ENCODE results near the gene VSX1. TPM values are rescaled to one million over a fixed set of nuclear protein-coding genes. Genes with fewer than 3 reads are reported as not detected.

Gene VSX1
- total RNA-seq, 2 donors from 2014 or later: not detected

DNA sequence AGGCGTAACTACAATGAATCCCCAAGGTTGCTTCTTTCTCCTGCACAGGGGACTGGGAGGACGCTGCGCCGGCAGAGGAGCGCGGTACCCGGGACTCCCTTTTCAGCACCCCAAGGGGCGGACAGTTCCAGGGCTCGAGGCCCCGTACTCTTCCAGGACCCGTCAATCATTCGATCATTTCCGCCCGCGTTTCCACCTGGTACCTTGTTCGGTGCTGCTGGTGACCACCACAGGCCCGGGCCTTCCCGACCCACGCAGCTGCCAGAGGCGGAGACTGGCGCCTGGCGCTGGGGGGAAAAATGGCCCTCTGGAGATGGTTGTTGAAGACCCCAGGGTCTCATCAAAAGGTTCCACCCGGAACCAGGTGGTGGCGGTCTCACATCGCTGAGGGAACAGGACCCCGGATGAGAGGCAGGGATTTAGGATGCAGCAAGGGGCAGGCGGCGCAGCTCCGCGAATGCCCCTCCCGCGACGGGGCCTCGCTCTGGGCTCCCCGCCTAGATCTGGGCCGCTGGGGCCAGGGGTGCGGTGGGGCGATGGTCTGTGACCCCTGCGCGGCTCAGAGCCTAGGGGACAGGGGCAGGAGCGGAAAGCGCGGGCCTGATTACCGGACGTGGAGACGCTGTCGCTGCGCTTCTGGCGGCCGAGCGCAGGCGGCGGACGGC lies 744 bp downstream of the VSX1 start:
- Mint-ChIP-seq H3K27ac (no peak overlapping the region), H3K9me3 (no peaks in the 10 kb centered on the region), H3K27me3 (peaks cover 63% of the 10 kb centered on the region), H3K4me3 (no peak overlapping the region), H3K36me3 (ENCODE audit: low read depth) (peaks cover 5% of the 10 kb centered on the region), H3K4me1 (peaks cover 10% of the 10 kb centered on the region)
- ATAC-seq (replicated peaks): no peak

DNA sequence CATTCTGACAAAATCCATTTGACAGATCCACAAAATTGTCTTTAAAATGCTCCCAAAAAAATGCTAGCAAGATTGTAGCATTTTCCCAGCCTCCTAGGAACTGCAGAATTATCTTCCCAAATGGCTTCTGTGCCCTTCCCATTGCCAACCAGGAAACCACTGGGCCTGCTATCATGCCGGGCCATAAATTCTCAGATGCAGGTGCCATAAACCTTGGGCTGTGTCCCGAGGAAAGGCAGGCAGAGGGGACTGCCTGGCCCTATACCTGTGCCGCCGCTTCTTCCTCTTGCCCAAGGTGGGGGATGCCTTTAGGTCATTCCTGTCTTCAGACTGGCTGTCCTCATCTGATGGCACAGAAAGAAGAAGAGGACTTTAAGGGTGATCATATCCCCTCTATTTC lies 2.8 kb downstream of the VSX1 start:
- Mint-ChIP-seq H3K27me3 (peaks cover 64% of the 10 kb centered on the region), H3K27ac (no peak overlapping the region), H3K4me1 (peaks cover 10% of the 10 kb centered on the region), H3K36me3 (ENCODE audit: low read depth) (peaks cover 5% of the 10 kb centered on the region), H3K9me3 (no peaks in the 10 kb centered on the region), H3K4me3 (no peak overlapping the region)
- ATAC-seq (replicated peaks): no peak

DNA sequence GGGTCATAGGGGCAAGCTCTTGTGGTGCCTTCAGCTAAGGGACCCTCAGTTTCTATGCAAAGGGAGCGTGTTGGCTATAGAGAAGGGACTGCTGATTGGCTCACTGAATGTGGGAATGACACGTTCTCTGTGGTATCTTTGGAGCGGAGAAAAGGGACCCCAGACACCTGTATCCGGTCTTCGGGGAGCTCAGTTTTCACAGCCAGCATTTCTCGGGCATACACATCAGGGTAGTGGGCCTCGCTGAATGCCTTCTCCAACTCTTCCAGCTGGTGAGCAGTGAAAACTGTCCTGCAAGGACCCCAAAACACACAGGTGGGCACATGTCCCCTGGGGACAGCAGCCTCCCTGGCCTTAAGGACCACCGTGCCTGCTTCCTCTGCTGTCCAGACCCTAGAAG lies 3.3 kb downstream of the VSX1 start:
- H3K4me1 Mint-ChIP-seq: peaks cover 10% of the 10 kb centered on the region
- peaks cover 62% of the 10 kb centered on the region for H3K27me3 Mint-ChIP-seq
- no peak overlapping the region for H3K4me3 Mint-ChIP-seq
- peaks cover 5% of the 10 kb centered on the region for H3K36me3 Mint-ChIP-seq (ENCODE audit: low read depth)
- no peak overlapping the region for H3K27ac Mint-ChIP-seq
- H3K9me3 Mint-ChIP-seq: no peaks in the 10 kb centered on the region
- no peak for ATAC-seq (replicated peaks)

DNA sequence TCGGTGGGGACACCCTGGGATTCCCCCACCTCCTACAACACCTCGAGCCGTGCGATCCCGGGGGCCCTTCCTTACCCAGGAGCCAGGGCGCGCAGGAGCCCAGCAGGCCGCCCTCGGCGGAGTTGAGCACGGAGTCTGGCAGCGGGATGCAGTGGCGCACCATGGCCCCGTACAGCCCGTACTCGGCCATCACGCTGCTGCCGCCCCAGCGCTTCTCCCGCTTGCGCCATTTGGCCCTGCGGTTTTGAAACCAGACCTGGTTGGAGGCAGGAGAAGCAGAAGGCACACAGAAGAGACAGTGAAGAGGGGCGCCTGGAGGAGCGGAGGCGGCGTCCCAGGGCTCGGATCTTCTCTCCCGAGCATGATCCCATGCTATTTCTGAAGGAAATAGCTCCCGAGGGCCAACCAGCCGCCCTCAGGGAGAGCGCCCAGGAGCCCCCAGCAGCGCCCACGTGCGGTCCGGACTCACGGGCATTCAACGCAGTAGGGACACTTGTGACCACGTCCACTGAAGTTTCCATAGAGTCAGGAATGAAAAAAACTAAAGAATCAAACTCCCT lies 4.3 kb downstream of the VSX1 start:
- H3K4me1 Mint-ChIP-seq: peaks cover 9% of the 10 kb centered on the region
- H3K27me3 Mint-ChIP-seq: peaks cover 59% of the 10 kb centered on the region
- H3K27ac Mint-ChIP-seq: no peak overlapping the region
- no peak overlapping the region for H3K4me3 Mint-ChIP-seq
- H3K9me3 Mint-ChIP-seq: no peaks in the 10 kb centered on the region
- ATAC-seq (replicated peaks): peak; percentile 29
- H3K36me3 Mint-ChIP-seq (ENCODE audit: low read depth): peaks cover 4% of the 10 kb centered on the region

DNA sequence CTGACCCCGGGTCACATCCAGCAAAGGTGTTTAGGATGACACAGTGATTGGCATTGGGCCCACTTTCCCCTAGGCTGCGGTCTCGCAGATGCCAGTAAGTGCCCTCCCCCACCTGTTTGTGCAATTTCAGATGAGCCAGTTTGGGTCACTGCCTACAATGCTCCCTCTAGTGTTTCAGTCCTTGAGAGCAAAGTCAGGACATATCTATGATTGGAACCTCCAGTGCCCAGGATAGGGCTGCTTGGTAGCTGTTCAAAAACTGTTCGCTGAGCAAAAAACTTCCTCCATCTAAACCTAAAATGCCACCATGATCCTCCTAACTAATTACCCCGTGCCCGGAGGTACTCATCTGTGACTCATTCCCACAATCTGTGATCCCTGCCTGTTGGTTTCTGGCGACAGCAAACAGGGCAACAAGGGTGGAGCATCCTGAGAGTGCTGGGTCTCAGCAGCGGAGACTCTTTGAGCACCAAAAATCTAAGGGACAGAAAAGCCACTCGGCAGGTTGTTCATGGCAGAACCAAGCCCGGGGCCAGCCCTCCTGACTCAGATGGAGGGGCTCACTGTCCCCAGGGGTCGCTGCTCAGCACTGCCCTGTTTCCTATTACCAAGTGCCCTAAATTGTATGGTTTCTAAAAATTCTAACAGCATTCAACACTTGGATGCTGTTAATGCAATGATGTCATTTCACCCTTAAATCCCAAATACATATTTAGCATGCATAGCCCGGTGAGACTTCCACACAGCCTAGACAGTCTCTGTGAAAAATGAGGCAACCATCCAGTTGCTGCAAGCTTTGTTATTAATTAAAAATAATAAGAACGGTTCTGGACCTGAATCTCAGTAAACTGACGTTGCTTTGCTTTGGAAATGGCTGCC lies 5.0 kb downstream of the VSX1 start:
- H3K27ac Mint-ChIP-seq: no peak overlapping the region
- no peaks in the 10 kb centered on the region for H3K36me3 Mint-ChIP-seq (ENCODE audit: low read depth)
- ATAC-seq (replicated peaks): peak; percentile 43
- peaks cover 5% of the 10 kb centered on the region for H3K4me1 Mint-ChIP-seq
- no peak overlapping the region for H3K4me3 Mint-ChIP-seq
- H3K27me3 Mint-ChIP-seq: peaks cover 58% of the 10 kb centered on the region
- no peaks in the 10 kb centered on the region for H3K9me3 Mint-ChIP-seq

DNA sequence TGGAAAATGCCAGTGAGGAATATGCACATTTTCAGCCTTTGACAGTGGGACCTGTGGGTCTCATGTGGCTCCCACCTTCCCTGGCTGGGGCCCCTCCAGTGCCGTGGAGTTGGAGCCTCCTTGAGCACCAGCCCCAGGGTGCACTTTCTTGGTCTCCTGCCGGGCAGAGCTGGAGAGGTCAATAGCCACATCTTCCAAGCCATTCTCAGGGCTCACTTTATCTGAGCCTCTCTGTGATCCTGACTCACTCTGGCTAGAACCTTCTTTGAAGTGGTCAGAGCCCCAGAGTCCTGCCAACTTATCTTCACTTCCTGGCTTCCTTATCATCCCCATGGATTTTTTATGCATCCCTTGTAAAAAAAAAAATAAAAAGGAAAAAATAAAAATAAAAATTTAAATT lies 5.7 kb downstream of the VSX1 start:
- Mint-ChIP-seq H3K27me3 (peaks cover 64% of the 10 kb centered on the region), H3K9me3 (no peaks in the 10 kb centered on the region), H3K27ac (no peak overlapping the region), H3K4me3 (no peak overlapping the region), H3K4me1 (peaks cover 5% of the 10 kb centered on the region), H3K36me3 (ENCODE audit: low read depth) (no peaks in the 10 kb centered on the region)
- ATAC-seq (replicated peaks): no peak

DNA sequence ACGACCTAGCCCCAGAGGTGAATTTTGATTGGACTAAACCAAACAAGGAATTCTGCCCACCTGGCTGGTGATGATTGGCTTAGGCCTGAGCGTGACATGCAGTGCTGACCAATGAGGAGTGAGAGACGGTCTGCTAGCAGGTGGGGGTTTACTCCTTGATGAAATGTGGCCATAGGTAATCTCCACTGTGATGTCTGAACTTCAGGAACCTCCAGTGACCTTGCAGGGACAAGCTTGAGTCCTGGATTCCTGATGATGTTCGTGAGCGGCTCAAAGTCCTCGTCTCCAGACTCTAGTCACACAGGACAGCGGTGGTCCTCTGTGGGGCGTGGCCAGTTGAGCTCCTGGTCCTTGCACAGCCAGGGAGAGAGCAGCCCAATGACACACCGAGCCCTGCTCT lies 8.4 kb downstream of the VSX1 start:
- Mint-ChIP-seq H3K4me3 (no peak overlapping the region), H3K36me3 (ENCODE audit: low read depth) (no peaks in the 10 kb centered on the region), H3K4me1 (peaks cover 5% of the 10 kb centered on the region), H3K27me3 (peaks cover 58% of the 10 kb centered on the region), H3K27ac (no peak overlapping the region), H3K9me3 (no peaks in the 10 kb centered on the region)
- no peak for ATAC-seq (replicated peaks)

DNA sequence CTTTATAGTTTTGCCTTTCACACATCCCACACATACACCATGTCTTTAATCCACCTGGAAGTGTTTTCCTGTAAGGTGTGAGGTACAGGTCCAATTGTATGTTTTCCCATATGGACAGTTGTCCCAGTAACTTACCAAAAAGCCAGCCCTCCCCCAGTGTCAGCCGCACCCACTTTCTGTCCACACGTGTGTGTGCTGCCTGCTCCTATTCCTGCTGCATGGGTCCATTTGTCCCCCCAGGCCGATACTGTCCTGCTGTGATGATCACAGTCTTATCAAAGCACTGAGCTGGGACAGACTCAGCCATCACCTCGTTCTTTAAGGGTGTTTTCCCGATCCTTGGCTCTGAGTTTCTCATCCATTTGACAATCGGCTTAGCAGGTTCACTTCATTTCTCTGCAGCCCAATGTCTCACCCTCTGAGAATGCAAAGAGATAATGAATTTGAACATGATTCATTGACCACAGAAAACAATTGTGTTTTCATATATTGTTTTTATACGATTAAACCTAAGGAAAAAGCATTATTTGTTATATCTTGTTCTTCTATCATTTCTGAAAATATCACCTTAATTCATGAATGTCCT lies 9.6 kb downstream of the VSX1 start:
- Mint-ChIP-seq H3K27me3 (peaks cover 51% of the 10 kb centered on the region), H3K27ac (no peak overlapping the region), H3K4me3 (no peak overlapping the region), H3K9me3 (no peaks in the 10 kb centered on the region), H3K36me3 (ENCODE audit: low read depth) (no peaks in the 10 kb centered on the region), H3K4me1 (peaks cover 5% of the 10 kb centered on the region)
- ATAC-seq (replicated peaks): no peak

DNA sequence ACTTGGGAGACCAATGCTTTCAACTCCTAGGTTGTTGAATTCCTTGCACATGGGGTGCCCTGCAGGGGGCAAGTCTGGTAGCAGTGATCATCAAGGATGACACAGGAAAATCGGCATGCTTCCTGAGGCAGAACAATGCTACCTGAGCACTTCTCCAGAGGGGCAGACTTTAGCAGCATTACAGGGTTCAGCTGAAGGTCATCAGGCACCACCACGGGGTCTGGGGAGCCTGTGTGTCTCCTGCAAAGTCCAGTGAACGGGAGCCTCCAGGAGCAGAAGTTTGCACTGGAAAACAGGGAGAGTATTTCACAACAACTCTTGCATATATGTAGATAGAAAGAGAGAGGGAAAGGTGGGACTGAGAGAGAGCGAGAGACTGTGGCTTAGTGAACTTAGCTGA lies 10.2 kb downstream of the VSX1 start:
- peaks cover 46% of the 10 kb centered on the region for H3K27me3 Mint-ChIP-seq
- no peak overlapping the region for H3K27ac Mint-ChIP-seq

DNA sequence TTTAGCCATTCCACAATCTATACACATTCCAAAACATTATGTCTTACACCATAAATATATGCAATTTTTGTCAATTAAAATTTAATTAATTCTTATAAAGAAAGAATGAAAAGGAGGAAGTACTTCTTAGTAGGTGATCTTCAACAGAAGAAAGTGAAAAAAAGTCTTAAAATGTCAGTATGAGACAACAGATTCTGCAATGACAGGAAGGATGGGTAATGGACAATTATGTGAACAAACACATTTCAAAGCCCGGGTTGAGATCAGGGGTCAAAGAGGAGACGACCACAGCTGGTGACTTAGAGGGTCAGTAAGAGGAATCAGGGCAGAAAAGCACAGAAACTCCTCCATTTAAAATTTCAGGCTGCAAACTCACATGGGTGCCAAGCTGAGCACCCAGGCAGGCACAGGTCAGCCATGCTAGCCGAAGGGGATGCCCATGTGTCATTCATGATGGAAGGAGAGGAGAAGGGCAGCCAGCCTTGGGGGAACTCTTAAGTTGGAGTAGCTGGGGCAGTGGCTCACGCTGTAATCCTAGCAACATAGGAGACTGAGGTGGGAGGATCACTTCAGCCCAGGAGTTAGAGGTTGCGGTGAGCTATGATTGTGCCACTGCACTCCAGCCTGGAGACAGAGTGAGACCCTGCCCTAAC lies 11.0 kb downstream of the VSX1 start:
- Mint-ChIP-seq H3K4me1 (no peaks in the 10 kb centered on the region), H3K4me3 (no peak overlapping the region), H3K36me3 (ENCODE audit: low read depth) (no peaks in the 10 kb centered on the region), H3K27me3 (peaks cover 47% of the 10 kb centered on the region), H3K9me3 (no peaks in the 10 kb centered on the region), H3K27ac (no peak overlapping the region)
- no peak for ATAC-seq (replicated peaks)

More for the DNA sequence above, 10.2 kb downstream of the VSX1 start:
- Mint-ChIP-seq H3K4me1 (peaks cover under 1% of the 10 kb centered on the region), H3K36me3 (ENCODE audit: low read depth) (no peaks in the 10 kb centered on the region), H3K9me3 (no peaks in the 10 kb centered on the region), H3K4me3 (no peak overlapping the region)
- no peak for ATAC-seq (replicated peaks)

DNA sequence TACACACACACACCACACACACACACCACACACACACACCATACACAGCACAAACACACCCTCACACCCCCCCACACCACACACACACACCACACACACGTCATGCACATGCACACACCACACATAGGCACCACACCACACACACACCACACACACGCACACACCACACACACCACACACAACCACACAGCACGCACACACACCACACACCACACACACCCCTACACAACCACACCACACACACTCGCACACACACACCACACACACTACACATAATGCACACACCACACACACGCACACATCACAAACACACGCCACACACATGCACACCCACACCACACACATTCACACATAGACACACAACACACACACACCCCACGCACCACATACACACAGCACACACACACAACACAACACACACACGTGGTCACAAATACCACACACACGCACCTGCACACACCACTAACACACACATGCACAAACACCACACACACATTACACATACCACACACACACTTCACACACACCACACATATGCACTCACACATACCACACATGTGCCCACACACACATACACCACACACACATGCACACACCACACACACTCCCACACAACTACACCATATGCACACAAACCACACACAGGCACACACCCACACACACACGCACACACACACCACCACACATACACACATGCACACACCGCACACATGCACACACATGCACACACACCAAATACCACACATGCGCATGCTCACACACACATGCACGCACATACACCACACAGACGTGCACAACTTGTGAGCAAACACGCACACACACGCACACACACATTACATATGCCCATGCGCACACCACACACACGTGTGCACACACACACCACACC lies 14.6 kb downstream of the VSX1 start:
- no peak for ATAC-seq (replicated peaks)
- H3K4me3 Mint-ChIP-seq: no peak overlapping the region
- no peaks in the 10 kb centered on the region for H3K4me1 Mint-ChIP-seq
- H3K9me3 Mint-ChIP-seq: no peaks in the 10 kb centered on the region
- H3K36me3 Mint-ChIP-seq (ENCODE audit: low read depth): no peaks in the 10 kb centered on the region
- peaks cover 30% of the 10 kb centered on the region for H3K27me3 Mint-ChIP-seq
- H3K27ac Mint-ChIP-seq: no peak overlapping the region

DNA sequence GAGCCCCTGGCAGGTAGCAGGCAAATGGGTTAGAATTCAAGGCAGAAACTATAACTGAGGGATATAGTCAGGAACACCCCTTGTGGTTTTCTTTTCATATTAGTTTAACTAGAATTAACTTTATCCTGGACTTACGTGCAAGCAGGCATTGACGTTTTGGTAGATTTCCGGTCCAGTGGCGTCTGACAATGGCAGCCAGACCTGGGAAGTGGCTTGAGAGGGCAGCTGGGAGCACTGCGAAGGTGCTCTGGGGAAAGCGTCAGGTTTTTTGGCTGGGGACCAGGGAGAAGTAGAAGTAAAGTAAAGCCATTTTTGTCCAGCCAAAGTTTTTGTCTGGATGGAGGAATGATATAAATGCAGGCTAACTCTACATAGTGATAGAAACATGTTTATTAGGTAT lies 15.6 kb downstream of the VSX1 start:
- Mint-ChIP-seq H3K27ac (no peak overlapping the region), H3K36me3 (ENCODE audit: low read depth) (no peaks in the 10 kb centered on the region), H3K4me1 (no peaks in the 10 kb centered on the region), H3K4me3 (no peak overlapping the region), H3K9me3 (no peaks in the 10 kb centered on the region), H3K27me3 (peaks cover 23% of the 10 kb centered on the region)
- ATAC-seq (replicated peaks): no peak

DNA sequence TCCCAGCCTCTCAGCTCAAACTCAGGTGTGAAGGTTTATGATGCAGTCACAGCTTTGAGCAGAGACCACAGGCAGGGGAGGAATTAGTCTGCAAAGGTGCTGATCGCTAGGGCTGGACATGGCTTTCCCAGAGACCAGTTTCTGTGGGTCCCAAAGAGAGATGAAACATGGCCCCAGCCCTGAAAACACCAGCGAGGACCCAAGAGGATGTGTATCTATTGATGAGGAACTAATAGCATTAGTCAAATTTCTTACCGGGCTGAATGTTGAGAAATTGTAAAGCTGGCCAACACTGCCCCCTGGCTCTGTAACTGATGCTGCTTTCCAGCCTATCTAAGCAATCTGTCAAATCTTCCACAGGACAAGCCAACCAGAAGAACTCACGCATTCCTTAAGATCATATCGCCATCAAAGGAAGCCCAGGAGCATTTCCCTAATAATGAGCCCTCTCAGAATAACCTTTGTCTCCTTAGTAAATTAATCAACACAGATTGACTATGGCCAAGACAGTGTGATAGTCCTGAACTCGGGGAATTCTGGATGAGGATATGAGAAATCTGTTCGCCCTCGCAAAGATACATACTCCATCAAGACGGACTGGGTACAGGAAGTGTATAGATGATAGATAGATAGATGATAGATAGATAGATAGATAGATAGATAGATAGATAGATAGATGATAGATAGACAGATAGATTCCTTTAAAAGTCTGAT lies 16.2 kb downstream of the VSX1 start:
- no peaks in the 10 kb centered on the region for H3K36me3 Mint-ChIP-seq (ENCODE audit: low read depth)
- no peak overlapping the region for H3K27ac Mint-ChIP-seq
- ATAC-seq (replicated peaks): peak; percentile 72
- H3K27me3 Mint-ChIP-seq: peaks cover 18% of the 10 kb centered on the region
- no peaks in the 10 kb centered on the region for H3K4me1 Mint-ChIP-seq
- no peaks in the 10 kb centered on the region for H3K9me3 Mint-ChIP-seq
- H3K4me3 Mint-ChIP-seq: no peak overlapping the region
